K562 (cell line): Measurements from ENCODE around the gene VPS11. TPM values are rescaled to one million over a fixed set of nuclear protein-coding genes. Genes with fewer than 3 reads are reported as not detected.
A peak's percentile ranks its signal among the peaks of the same experiment; 100 is the strongest.

Source experiments
- CTCF ChIP-seq, 3 experiments: IDR thresholded peaks in 2 of 3; conservative IDR thresholded peaks in 1 of 3; 2 replicates each; pipeline ENCODE4 v1.5.1; 2011 to 2012; ENCODE audit warnings: low read length in 3 of 3, mild to moderate bottlenecking in 3 of 3, control low read depth in 2 of 3, improper control_type of control experiment in 1 of 3, inconsistent platforms in 1 of 3, low read depth in 1 of 3, mixed read lengths in 1 of 3, moderate library complexity in 1 of 3; ENCODE audit not compliant: insufficient read depth in 2 of 3
- DMBX1 ChIP-seq: fragments of 250-450 bp; sonication (Bioruptor Pico); IDR thresholded peaks from 2 replicates; pipeline ENCODE4 v1.8.0; 2022; ENCODE audit warnings: inconsistent platforms, mild to moderate bottlenecking, moderate library complexity, borderline replicate concordance
- EP300 ChIP-seq: IDR thresholded peaks from 2 replicates; pipeline ENCODE4 v1.6.1; 2012; ENCODE audit warnings: low read length, improper control_type of control experiment
- GMEB1 ChIP-seq: fragments of 250-450 bp; sonication (Bioruptor Pico); IDR thresholded peaks from 2 replicates; pipeline ENCODE4 v1.4.0; 2020; ENCODE audit warnings: mild to moderate bottlenecking
- HEY1 ChIP-seq: fragments of 250-450 bp; sonication (Bioruptor Pico); IDR thresholded peaks from 2 replicates; pipeline ENCODE4 v1.5.0; 2020; ENCODE audit warnings: mild to moderate bottlenecking, moderate library complexity, borderline replicate concordance
- MTF1 ChIP-seq: fragments of 250-450 bp; sonication (Bioruptor Pico); IDR thresholded peaks from 2 replicates; pipeline ENCODE4 v1.9.0; 2021; ENCODE audit warnings: moderate library complexity, mild to moderate bottlenecking, inconsistent platforms, borderline replicate concordance
- NFIX ChIP-seq: fragments of 250-450 bp; sonication (Bioruptor Pico); IDR thresholded peaks from 2 replicates; pipeline ENCODE4 v1.4.0; 2020; ENCODE audit warnings: low read depth, mild to moderate bottlenecking, moderate library complexity
- NONO ChIP-seq, 2 experiments: fragments of 200-400 bp in 1 of 2; fragments of 450-650 bp in 1 of 2; formaldehyde crosslinking in 1 of 2; IDR thresholded peaks; 2 replicates each; pipeline ENCODE4 v1.6.1; 2017; ENCODE audit warnings: low read depth in 2 of 2, mild to moderate bottlenecking in 2 of 2, moderate library complexity in 2 of 2, low read length in 1 of 2
- PREB ChIP-seq: sonication (generic); formaldehyde crosslinking; IDR thresholded peaks from 2 replicates; pipeline ENCODE4 v1.8.1; 2023; ENCODE audit warnings: mild to moderate bottlenecking, missing genetic modification reagents
- RCOR1 ChIP-seq, 2 experiments: IDR thresholded peaks; 2 replicates each; pipeline ENCODE4 v1.6.1; 2012; ENCODE audit warnings: low read depth in 2 of 2, low read length in 2 of 2, borderline replicate concordance in 1 of 2, improper control_type of control experiment in 1 of 2
- SIN3B ChIP-seq: fragments of 450-650 bp; IDR thresholded peaks from 2 replicates; pipeline ENCODE4 v1.6.1; 2017; ENCODE audit warnings: low read depth, mild to moderate bottlenecking, moderate library complexity
- SP2 ChIP-seq: IDR thresholded peaks from 2 replicates; pipeline ENCODE4 v1.6.1; 2011; ENCODE audit warnings: mild to moderate bottlenecking, low read depth, low read length, moderate library complexity; ENCODE audit not compliant: poor library complexity, severe bottlenecking; ENCODE audit errors: extremely low read depth
- SRF ChIP-seq, 2 experiments: fragments of 250-450, 450-650 bp in 1 of 2; sonication (Bioruptor Pico) in 1 of 2; sonication (generic) in 1 of 2; formaldehyde crosslinking; IDR thresholded peaks; 2 replicates each; pipeline versions ENCODE4 v1.5.0 to v1.5.1; 2020 to 2022; ENCODE audit warnings: mild to moderate bottlenecking in 1 of 2, missing genetic modification reagents in 1 of 2
- TSHZ1 ChIP-seq: fragments of 250-450 bp; sonication (Bioruptor Pico); IDR thresholded peaks from 2 replicates; pipeline ENCODE4 v1.4.0; 2020; ENCODE audit warnings: mild to moderate bottlenecking, moderate library complexity
- ZFPM2 ChIP-seq: fragments of 250-450 bp; sonication (Bioruptor Pico); IDR thresholded peaks from 2 replicates; pipeline ENCODE4 v1.5.1; 2022; ENCODE audit warnings: mild to moderate bottlenecking
- ZNF12 ChIP-seq: sonication (generic); formaldehyde crosslinking; IDR thresholded peaks from 2 replicates; pipeline ENCODE4 v1.4.0; 2020; ENCODE audit warnings: mild to moderate bottlenecking, missing genetic modification reagents
- ZNF121 ChIP-seq: sonication (generic); formaldehyde crosslinking; conservative IDR thresholded peaks from 2 replicates; pipeline ENCODE4 v1.8.0; 2022; ENCODE audit warnings: missing genetic modification reagents
- ZNF134 ChIP-seq: fragments of 250-450 bp; sonication (Bioruptor Pico); conservative IDR thresholded peaks from 2 replicates; pipeline ENCODE4 v1.4.0; 2020
- ZNF507 ChIP-seq: conservative IDR thresholded peaks from 2 replicates; pipeline ENCODE4 v1.6.1; 2017; ENCODE audit warnings: missing genetic modification characterization, missing compliant biosample characterization
- ZNF57 ChIP-seq: fragments of 450-650 bp; formaldehyde crosslinking; IDR thresholded peaks from 2 replicates; pipeline ENCODE4 v1.4.0; 2020; ENCODE audit warnings: mild to moderate bottlenecking, moderate library complexity
- polyA plus RNA-seq, 8 experiments: library from polyadenylated mRNA; depleted of rRNA in 4 of 8; stranded (reverse) in 5 of 8; unstranded in 3 of 8; fragments of >200 nt; fragmentation: Nextera tagmentation in 2 of 8; fragmentation: Illumina TruSeq in 1 of 8; extraction: Ambion mirVana in 2 of 8; extraction: Trizol in 1 of 8; gene quantifications; 2 replicates each; pipeline versions ENCODE4 v1.2.1 to v1.2.3, GENCODE V29; 2011 to 2014; ENCODE audit warnings: inconsistent platforms in 1 of 8, missing spikeins in 1 of 8
- total RNA-seq, 7 experiments: library from RNA; depleted of rRNA in 6 of 7; stranded (reverse); fragments of >200 nt in 6 of 7; fragmentation: Illumina TruSeq in 2 of 7; extraction: Trizol in 2 of 7; gene quantifications; 2 replicates each; pipeline versions ENCODE4 v1.2.1 to v1.2.3, GENCODE V29; 2011 to 2021; ENCODE audit warnings: low replicate concordance in 1 of 7

Gene VPS11
- total and polyA plus RNA-seq, 9 of the 15 experiments (the other 6 are each of a cell fraction or from before 2014, with no cell fraction given), result 14.1 to 35.5 (median 27.5) TPM

- no peak for TF ChIP-seq ZNF57
- TF ChIP-seq SP2, result no peak
- peak; percentile 80 to 94; a peak in 3 of 4 replicates for TF ChIP-seq RCOR1 (IDR thresholded peaks at IDR 0.05; ENCODE audit: borderline replicate concordance in 1 of 2, low read depth in 2 of 2, low read length in 2 of 2)
- TF ChIP-seq GMEB1 (CRISPR knock-in tag), result no peak
- no peak for TF ChIP-seq PREB (CRISPR knock-in tag)
- TF ChIP-seq ZFPM2 (CRISPR knock-in tag), result no peak
- no peak for TF ChIP-seq TSHZ1
- peak in 1 of 2 experiments; percentile 79; a peak in 2 of 4 replicates for TF ChIP-seq NONO (IDR thresholded peaks at IDR 0.05; ENCODE audit: low read depth in 2 of 2, low read length in 1 of 2)
- TF ChIP-seq CTCF (IDR thresholded peaks at IDR 0.05 in 2 of 3, conservative IDR thresholded peaks at IDR 0.05 in 1 of 3; ENCODE audit: insufficient read depth in 2 of 3, low read depth in 1 of 3, low read length in 3 of 3), result no peak
- 0 out of 2 replicates have a peak, but pooled peaks have one; percentile 12 for TF ChIP-seq ZNF134 (CRISPR knock-in tag)
- TF ChIP-seq ZNF12 (CRISPR knock-in tag), result peak; percentile 48; the same call in 1 of the 2 replicates
- TF ChIP-seq DMBX1, result peak; percentile 95
- no peak for TF ChIP-seq SIN3B
- peak; percentile 99 for TF ChIP-seq EP300
- no peak for TF ChIP-seq ZNF507
- no peak for TF ChIP-seq MTF1 (CRISPR knock-in tag)
- no peak; the same call in 1 of the 2 replicates for TF ChIP-seq HEY1 (CRISPR knock-in tag)
- 0 out of 4 replicates have a peak, but pooled peaks of 1 of the 2 experiments have one; percentile 41 for TF ChIP-seq SRF (CRISPR knock-in tag; IDR thresholded peaks at IDR 0.05)
- TF ChIP-seq ZNF121 (CRISPR knock-in tag), result no peak
- 0 out of 2 replicates have a peak, but pooled peaks have one; percentile 8 for TF ChIP-seq NFIX (CRISPR knock-in tag)
Observed at GRCh38 chr11:119087747-119088241, 20.2 kb downstream of the VPS11 start (continued).
